Ishikawa (cell line): ENCODE measurements around the gene ACSM2B.

Experiments used
- CEBPB ChIP-seq: IDR thresholded peaks from 2 replicates; pipeline ENCODE4 v1.6.1; 2012
- CREB1 ChIP-seq: IDR thresholded peaks from 2 replicates; pipeline ENCODE4 v1.6.1; 2012; ENCODE audit warnings: low read depth
- EGR1 ChIP-seq: IDR thresholded peaks from 2 replicates; pipeline ENCODE4 v1.6.1; 2012
- EP300 ChIP-seq: IDR thresholded peaks from 2 replicates; pipeline ENCODE4 v1.6.1; 2012; ENCODE audit warnings: borderline replicate concordance
- FOXM1 ChIP-seq: IDR thresholded peaks from 2 replicates; pipeline ENCODE4 v1.6.1; 2012; ENCODE audit warnings: low read depth, borderline replicate concordance
- MAX ChIP-seq: IDR thresholded peaks from 2 replicates; pipeline ENCODE4 v1.6.1; 2012
- NFIC ChIP-seq: IDR thresholded peaks from 2 replicates; pipeline ENCODE4 v1.6.1; 2012
- RAD21 ChIP-seq: IDR thresholded peaks from 2 replicates; pipeline ENCODE4 v1.6.1; 2012; ENCODE audit warnings: low read depth
- REST ChIP-seq: IDR thresholded peaks from 2 replicates; pipeline ENCODE4 v1.6.1; 2012; ENCODE audit warnings: low read depth, mild to moderate bottlenecking
- TAF1 ChIP-seq: IDR thresholded peaks from 2 replicates; pipeline ENCODE4 v1.6.1; 2012; ENCODE audit warnings: low read depth, mild to moderate bottlenecking
- TCF12 ChIP-seq: IDR thresholded peaks from 2 replicates; pipeline ENCODE4 v1.6.1; 2012; ENCODE audit warnings: low read depth
- TEAD4 ChIP-seq: IDR thresholded peaks from 2 replicates; pipeline ENCODE4 v1.6.1; 2012
- USF1 ChIP-seq: IDR thresholded peaks from 2 replicates; pipeline ENCODE4 v1.6.1; 2012
- YY1 ChIP-seq: IDR thresholded peaks from 2 replicates; pipeline ENCODE4 v1.6.1; 2012; ENCODE audit warnings: low read depth
- ZBTB7A ChIP-seq: IDR thresholded peaks from 2 replicates; pipeline ENCODE4 v1.6.1; 2012; ENCODE audit warnings: low read depth

Gene ACSM2B

GRCh38 chr16:20568404-20568803 is 7.8 kb downstream of the ACSM2B start:
- no peak for TF ChIP-seq USF1
- TF ChIP-seq FOXM1: no peak
- TF ChIP-seq MAX: no peak
- TF ChIP-seq EP300: no peak
- no peak for TF ChIP-seq ZBTB7A
- no peak for TF ChIP-seq RAD21
- no peak for TF ChIP-seq CEBPB
- no peak for TF ChIP-seq TEAD4
- no peak for TF ChIP-seq NFIC
- TF ChIP-seq REST: no peak
- TF ChIP-seq EGR1: no peak
- TF ChIP-seq CREB1: no peak

- TF ChIP-seq EP300 (no peak), YY1 (no peak), ZBTB7A (no peak), CEBPB (no peak), TCF12 (no peak), NFIC (no peak), REST (no peak), CREB1 (no peak), TAF1 (no peak), USF1 (no peak), MAX (no peak), EGR1 (no peak)
Measured at GRCh38 chr16:20566864-20567263, 9.3 kb downstream of the ACSM2B start.

- TF ChIP-seq REST: peak; percentile 74
Measured at GRCh38 chr16:20555628-20556027, 20.5 kb downstream of the ACSM2B start.

- peak; percentile 28; the same call in 1 of the 2 replicates for TF ChIP-seq RAD21
Measured at GRCh38 chr16:20553493-20553892, 22.7 kb downstream of the ACSM2B start.

- no peak for TF ChIP-seq FOXM1
- no peak for TF ChIP-seq USF1
- no peak for TF ChIP-seq TCF12
- TF ChIP-seq EGR1: no peak
- TF ChIP-seq MAX: no peak
- TF ChIP-seq YY1: no peak
Measured at GRCh38 chr16:20538687-20539086, 37.5 kb downstream of the ACSM2B start.
